T-cell (primary cell): Measurements from ENCODE around the gene ST6GALNAC2. TPM values are rescaled to one million over a fixed set of nuclear protein-coding genes. Genes with fewer than 3 reads are reported as not detected.

ENCODE experiments used
- ATAC-seq, 4 experiments: fragments of 200-7000 bp in 3 of 4; fragments of 150-1000 bp in 1 of 4; cut with Tn5 transposase; replicated peaks in 1 of 4; 1 replicate in 3 of 4; 2 replicates in 1 of 4; pipeline ENCODE4 v1.10.0; 2021; ENCODE audit warnings: moderate library complexity in 3 of 4, mild to moderate bottlenecking in 2 of 4, moderate number of reproducible peaks in 1 of 4
- CTCF ChIA-PET, 2 donors: fragments of 300-600 bp; sonication (Branson Sonifier 250); formaldehyde crosslinking; loops; one replicate each; lab custom pipeline; 2022; ENCODE audit warnings: antibody characterized with exemption in 2 of 2; lab: Charles Lee
- POLR2A ChIA-PET, 2 donors: fragments of 300-600 bp; sonication (Branson Sonifier 250); formaldehyde crosslinking; loops; one replicate each; lab custom pipeline; 2022; ENCODE audit warnings: antibody characterized with exemption in 2 of 2; lab: Charles Lee
- DNase-seq, 35 experiments: peaks; one replicate each; pipeline versions ENCODE4 v3.0.0 to v3.0.0-alpha.2; 2013 to 2023
- H3K27ac ChIP-seq: one replicate; pipeline ENCODE4 v1.5.1; 2013; ENCODE audit warnings: low read length
- H3K27me3 ChIP-seq, 2 experiments: replicated peaks in 1 of 2; 1 replicate in 1 of 2; 2 replicates in 1 of 2; pipeline versions ENCODE4 v1.6.1 to v1.7.0; 2013; ENCODE audit warnings: low read length in 1 of 2, mixed read lengths in 1 of 2; ENCODE audit not compliant: control insufficient read depth in 2 of 2, insufficient read depth in 2 of 2; ENCODE audit errors: extremely low read depth in 1 of 2
- H3K36me3 ChIP-seq, 2 donors: 1 replicate in 1 of 2; 2 replicates in 1 of 2; pipeline versions ENCODE4 v1.6.1 to v1.7.0; 2013; ENCODE audit warnings: low read length in 1 of 2; ENCODE audit not compliant: control insufficient read depth in 2 of 2, insufficient read depth in 1 of 2; ENCODE audit errors: extremely low read depth in 1 of 2
- H3K4me1 ChIP-seq, 2 experiments: 1 replicate in 1 of 2; 2 replicates in 1 of 2; pipeline versions ENCODE4 v1.6.1 to v1.7.0; 2013; ENCODE audit warnings: low read length in 2 of 2, mixed read lengths in 1 of 2; ENCODE audit not compliant: insufficient read depth in 2 of 2, control insufficient read depth in 1 of 2; ENCODE audit errors: extremely low read depth in 1 of 2
- H3K4me3 ChIP-seq, 2 donors: 1 replicate in 1 of 2; 2 replicates in 1 of 2; pipeline versions ENCODE4 v1.5.1 to v1.7.0; 2013; ENCODE audit warnings: mild to moderate bottlenecking in 2 of 2, low read length in 1 of 2, moderate library complexity in 1 of 2; ENCODE audit not compliant: control insufficient read depth in 1 of 2; ENCODE audit errors: extremely low read depth in 1 of 2
- H3K9me3 ChIP-seq: 2 replicates; pipeline ENCODE4 v1.7.0; 2013
- H3K27ac Mint-ChIP-seq, 2 donors: one replicate each; pipeline ENCODE4 v1.8.0; 2020 to 2021; ENCODE audit warnings: mild to moderate bottlenecking in 2 of 2, mixed read lengths in 2 of 2
- H3K27me3 Mint-ChIP-seq, 2 donors: one replicate each; pipeline ENCODE4 v1.8.0; 2021 to 2022; ENCODE audit warnings: mixed read lengths in 2 of 2
- H3K36me3 Mint-ChIP-seq: one replicate; pipeline ENCODE4 v1.8.0; 2021; ENCODE audit warnings: mixed read lengths
- H3K4me1 Mint-ChIP-seq, 3 donors: one replicate each; pipeline ENCODE4 v1.8.0; 2020 to 2022; ENCODE audit warnings: mixed read lengths in 3 of 3, mild to moderate bottlenecking in 1 of 3
- H3K4me3 Mint-ChIP-seq, 3 donors: one replicate each; pipeline ENCODE4 v1.8.0; 2020 to 2022; ENCODE audit warnings: mild to moderate bottlenecking in 3 of 3, mixed read lengths in 3 of 3, moderate library complexity in 3 of 3
- H3K9me3 Mint-ChIP-seq, 3 donors: one replicate each; pipeline ENCODE4 v1.8.0; 2020 to 2022; ENCODE audit warnings: mixed read lengths in 3 of 3
- WGBS: methylation state at CpG from one replicate; pipeline ENCODE4 v1.1.5; 2013; ENCODE audit warnings: missing lambda C conversion rate; ENCODE audit not compliant: insufficient coverage; 5-methylcytosine and 5-hydroxymethylcytosine counted together
- total RNA-seq, 35 experiments: library from RNA in 6 of 35; stranded (reverse) in 6 of 35; fragments of 120-200 nt in 1 of 35; gene quantifications; one replicate each; pipeline versions ENCODE4 v1.2.1 to v1.2.4 and lab custom pipeline; 2013 to 2026

Gene ST6GALNAC2
- total RNA-seq, 5 donors from 2014 or later (not counting 1 experiment from before 2014, with no cell fraction given), result 0.55 to 4.7 (median 2.1) TPM

DNA sequence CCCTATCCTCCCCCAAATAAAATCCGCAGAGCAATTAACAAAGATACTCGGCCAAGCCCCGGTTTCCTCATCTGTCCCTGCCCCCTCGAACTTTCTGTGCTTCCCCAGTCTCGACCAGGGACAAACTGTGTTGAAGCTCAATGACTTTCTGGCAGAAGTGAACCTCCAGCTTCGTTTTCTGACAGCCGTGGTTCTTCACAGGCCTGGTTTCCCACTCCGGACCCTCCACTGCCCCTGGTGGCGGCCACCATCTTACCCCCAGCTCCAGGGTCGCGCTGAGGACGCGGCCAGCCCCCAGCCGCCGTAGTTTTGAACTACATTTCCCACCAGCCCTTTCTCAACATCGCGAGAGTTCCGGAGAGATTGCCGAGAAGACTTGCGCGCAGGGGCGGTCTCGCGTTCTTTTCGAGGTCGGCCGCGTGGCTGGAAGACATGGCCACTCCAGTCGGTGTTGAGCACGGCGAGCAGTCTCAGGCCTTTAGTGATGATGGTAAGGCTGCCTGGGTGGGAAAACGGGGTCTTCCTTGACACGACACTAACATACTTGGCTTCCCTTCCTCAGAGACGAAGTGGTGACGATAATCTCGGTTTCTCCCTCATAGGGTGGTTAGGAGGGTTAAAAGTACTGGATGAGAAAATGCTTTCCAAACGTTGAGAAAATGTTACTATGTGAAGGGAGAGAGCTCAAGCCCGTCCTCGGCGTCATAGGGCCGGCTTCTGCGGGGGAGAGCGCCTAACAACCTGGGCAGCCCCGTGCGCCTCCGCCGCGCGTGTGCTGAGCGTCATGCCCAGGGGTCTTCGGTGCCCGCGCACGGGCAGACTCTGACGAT lies 28.1 kb downstream of the ST6GALNAC2 start:
- peak; percentile 83 to 96 (median 90) for DNase-seq
- peaks cover 42 to 66% (median 59%) of the 10 kb centered on the region in 3 donors for H3K4me1 Mint-ChIP-seq
- no peaks in the 10 kb centered on the region for H3K9me3 ChIP-seq
- CTCF ChIA-PET, result interaction anchor here (0.6 to 2.2 kb wide), 15 partner anchors 10 to 195 kb away, joined by 3 to 10 read pairs (median 4); partner anchors contain the start of gene ST6GALNAC2 (in 1 of the 2)
- peaks cover 15% of the 10 kb centered on the region for H3K36me3 Mint-ChIP-seq
- WGBS, result under 1% methylated on average over 37 of the region's 55 CpGs
- no peaks in the 10 kb centered on the region for H3K27me3 Mint-ChIP-seq
- H3K4me3 ChIP-seq, result peak overlapping the region; percentile 83 to 87
- H3K9me3 Mint-ChIP-seq, result no peaks in the 10 kb centered on the region
- peak overlapping the region; percentile 97 to 98 for H3K27ac Mint-ChIP-seq
- peak; percentile 84 to 94 (median 88) for ATAC-seq
- peaks cover 12 to 15% of the 10 kb centered on the region in 2 donors for H3K36me3 ChIP-seq
- peak overlapping the region; percentile 97 for H3K27ac ChIP-seq
- POLR2A ChIA-PET, result interaction anchor here (0.6 to 0.8 kb wide), 3 partner anchors 11 to 113 kb away, joined by 3 read pairs; no protein-coding TSS in a partner anchor
- H3K4me3 Mint-ChIP-seq, result peak overlapping the region; percentile 95 to 98 (median 96)
- no peaks in the 10 kb centered on the region for H3K27me3 ChIP-seq
- H3K4me1 ChIP-seq, result peaks cover 19 to 49% of the 10 kb centered on the region in 2 experiments

DNA sequence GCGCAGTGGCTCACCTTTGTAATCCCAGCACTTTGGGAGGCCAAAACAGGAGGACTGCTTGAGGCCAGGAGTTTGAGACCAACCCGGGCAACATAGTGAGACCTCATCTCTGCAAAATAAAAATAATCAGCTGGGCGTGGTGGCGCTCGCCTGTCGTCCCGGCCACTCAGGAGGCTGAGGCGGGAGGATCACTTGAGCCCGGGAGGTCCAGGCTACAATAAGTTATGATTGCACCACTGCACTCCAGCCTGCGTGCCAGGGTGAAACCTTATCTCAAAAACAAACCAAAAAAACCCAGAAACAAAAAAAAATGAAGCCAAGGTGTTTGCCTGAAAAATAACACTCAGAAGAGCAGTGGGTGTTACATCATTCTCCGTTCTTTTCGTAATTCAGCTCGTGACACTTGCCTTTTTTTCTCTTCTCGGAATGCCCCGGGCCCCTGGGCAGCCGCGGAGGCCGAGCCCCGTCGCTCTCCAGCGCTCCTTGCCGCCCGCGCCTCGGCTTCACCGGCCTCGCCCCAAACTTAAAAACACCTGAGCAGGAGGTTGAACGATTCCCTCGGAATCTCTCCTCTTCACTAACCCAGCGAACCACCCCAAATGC lies 28.8 kb downstream of the ST6GALNAC2 start:
- Histone ChIP-seq H3K9me3 (no peaks in the 10 kb centered on the region), H3K36me3 (peaks cover 8% of the 10 kb centered on the region in 2 donors), H3K4me3 (peak overlapping the region; percentile 83 to 87), H3K4me1 (peaks cover 19 to 42% of the 10 kb centered on the region in 2 experiments), H3K27me3 (no peaks in the 10 kb centered on the region), H3K27ac (peak overlapping the region; percentile 97)
- Mint-ChIP-seq H3K36me3 (peaks cover 12% of the 10 kb centered on the region), H3K4me3 (peak overlapping the region; percentile 95 to 98 (median 96)), H3K27ac (peak overlapping the region; percentile 97 to 98), H3K4me1 (peaks cover 41 to 62% (median 56%) of the 10 kb centered on the region in 3 donors), H3K27me3 (no peaks in the 10 kb centered on the region), H3K9me3 (no peaks in the 10 kb centered on the region)
- ChIA-PET CTCF (interaction anchor here (0.6 to 2.2 kb wide), 13 partner anchors 11 to 1288 kb away, joined by 3 to 10 read pairs (median 4); partner anchors contain the start of gene ST6GALNAC2 (in 1 of the 2)), POLR2A (interaction anchor here in 1 of 2 donors (0.6 to 0.8 kb wide), 2 partner anchors 67 to 114 kb away, joined by 3 read pairs; no protein-coding TSS in a partner anchor)
- DNase-seq, result peak in 30 of 35 experiments; percentile 19 to 84 (median 46)
- peak; percentile 14 to 62 (median 30) for ATAC-seq
- 33% methylated on average over 29 of the region's 30 CpGs for WGBS

DNA sequence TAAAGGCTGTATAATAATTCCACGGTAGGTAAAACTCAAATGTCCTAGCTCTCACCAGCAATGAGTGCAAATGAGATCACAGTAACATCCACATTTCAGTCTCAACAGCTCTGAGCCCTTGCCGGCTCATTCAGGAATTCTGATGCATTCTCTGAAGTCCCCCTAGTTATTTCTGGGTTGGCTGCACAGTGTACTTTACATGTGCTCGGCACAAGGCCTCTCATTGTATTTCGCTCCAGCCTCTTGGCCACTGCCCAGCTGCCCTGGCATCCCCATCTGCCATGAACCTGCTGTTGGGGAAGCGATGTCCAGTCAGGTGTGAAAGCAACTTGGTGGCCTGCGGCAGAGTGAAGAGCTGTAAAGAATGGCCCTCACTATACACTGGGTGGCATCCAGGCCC lies 31.5 kb downstream of the ST6GALNAC2 start:
- Mint-ChIP-seq H3K4me3 (no peak overlapping the region), H3K36me3 (no peaks in the 10 kb centered on the region), H3K27ac (no peak overlapping the region), H3K9me3 (no peaks in the 10 kb centered on the region), H3K27me3 (no peaks in the 10 kb centered on the region), H3K4me1 (peaks cover 29 to 39% (median 32%) of the 10 kb centered on the region in 3 donors)
- H3K9me3 ChIP-seq, result no peaks in the 10 kb centered on the region
- ChIA-PET POLR2A (no interaction called here), CTCF (interaction anchor here in 1 of 2 donors (0.5 to 0.6 kb wide), 2 partner anchors 125 to 226 kb away, joined by 3 to 4 read pairs; no protein-coding TSS in a partner anchor)
- H3K27ac ChIP-seq, result no peak overlapping the region
- DNase-seq, result no peak
- ATAC-seq, result no peak
- no peak overlapping the region for H3K4me3 ChIP-seq
- H3K36me3 ChIP-seq, result no peaks in the 10 kb centered on the region
- no peaks in the 10 kb centered on the region for H3K27me3 ChIP-seq
- WGBS, result 75% methylated on average over 5 of the region's 6 CpGs
- peaks cover 14 to 18% of the 10 kb centered on the region in 2 experiments for H3K4me1 ChIP-seq

DNA sequence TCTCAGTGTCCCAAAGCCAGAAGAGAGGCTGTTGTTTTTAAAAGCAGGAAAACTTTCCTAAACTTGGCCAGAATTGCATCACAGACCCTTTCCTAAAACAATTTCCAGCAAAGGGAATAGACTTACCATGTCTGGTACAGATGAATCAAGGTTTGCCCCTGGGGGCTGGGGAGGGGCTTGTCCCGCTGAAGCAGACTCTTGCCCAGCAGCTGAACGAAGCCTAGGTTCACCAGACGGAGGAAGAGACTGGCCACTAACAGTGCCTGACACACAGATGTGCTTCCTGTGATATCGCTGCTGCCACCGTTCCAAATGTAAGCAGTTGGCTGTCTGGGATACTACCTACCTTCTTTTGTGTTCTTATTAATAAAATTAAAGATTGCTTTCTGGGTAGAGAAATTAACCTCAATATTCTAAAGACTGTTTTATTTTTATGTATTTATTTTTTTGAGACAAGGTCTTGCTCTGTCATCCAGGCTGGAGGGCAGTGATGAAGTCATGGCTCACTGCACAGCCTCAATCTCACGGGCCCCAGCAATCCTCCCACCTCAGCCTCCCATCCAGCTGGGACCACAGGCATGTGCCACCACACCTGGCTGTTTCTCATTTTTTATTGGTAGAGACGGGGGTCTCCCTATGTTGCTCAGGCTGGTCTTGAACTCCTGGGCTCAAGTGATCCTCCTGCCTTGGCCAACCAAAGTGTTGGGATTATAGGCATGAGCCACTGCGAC lies 32.3 kb downstream of the ST6GALNAC2 start:
- Histone ChIP-seq H3K4me1 (peaks cover 6 to 12% of the 10 kb centered on the region in 2 experiments), H3K9me3 (no peaks in the 10 kb centered on the region), H3K27ac (no peak overlapping the region), H3K36me3 (no peaks in the 10 kb centered on the region), H3K27me3 (no peaks in the 10 kb centered on the region), H3K4me3 (no peak overlapping the region)
- ATAC-seq, result no peak
- H3K27ac Mint-ChIP-seq, result no peak overlapping the region
- no peaks in the 10 kb centered on the region for H3K9me3 Mint-ChIP-seq
- H3K36me3 Mint-ChIP-seq, result no peaks in the 10 kb centered on the region
- no peaks in the 10 kb centered on the region for H3K27me3 Mint-ChIP-seq
- ChIA-PET CTCF (interaction anchor here in 1 of 2 donors (0.5 kb wide), 1 partner anchor 227 kb away, joined by 3 read pairs; no protein-coding TSS in a partner anchor), POLR2A (no interaction called here)
- no peak for DNase-seq
- no peak overlapping the region for H3K4me3 Mint-ChIP-seq
- 52% methylated on average over 3 of the region's 8 CpGs for WGBS
- peaks cover 21 to 31% (median 24%) of the 10 kb centered on the region in 3 donors for H3K4me1 Mint-ChIP-seq

DNA sequence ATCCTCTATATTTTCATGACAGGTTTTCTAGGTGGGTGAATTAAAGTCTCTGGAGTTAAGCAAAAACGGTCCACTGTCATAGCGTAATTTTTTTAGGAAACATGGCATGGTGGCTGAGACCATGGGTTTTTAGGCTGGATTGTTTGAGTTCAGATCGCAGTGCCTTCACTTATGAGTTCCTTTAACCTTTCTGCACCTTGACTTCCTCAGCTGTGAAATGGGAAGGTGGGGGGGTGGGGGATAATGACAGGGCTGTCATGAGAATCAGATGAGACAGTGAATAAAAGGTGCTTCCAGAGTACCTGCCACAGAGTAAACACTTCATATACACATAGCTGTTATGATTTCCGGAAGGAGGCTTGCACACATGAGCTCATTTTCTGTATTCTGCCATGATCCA lies 34.0 kb downstream of the ST6GALNAC2 start:
- Mint-ChIP-seq H3K27ac (no peak overlapping the region), H3K4me1 (peaks cover 4 to 17% (median 10%) of the 10 kb centered on the region in 3 donors), H3K4me3 (no peak overlapping the region), H3K27me3 (no peaks in the 10 kb centered on the region), H3K36me3 (no peaks in the 10 kb centered on the region), H3K9me3 (no peaks in the 10 kb centered on the region)
- DNase-seq (no peak), ATAC-seq (no peak)
- CTCF ChIA-PET, result interaction anchor here (0.5 to 0.6 kb wide), 2 partner anchors 9 to 88 kb away, joined by 3 to 4 read pairs; no protein-coding TSS in a partner anchor
- H3K27me3 ChIP-seq, result no peaks in the 10 kb centered on the region
- H3K9me3 ChIP-seq, result no peaks in the 10 kb centered on the region
- POLR2A ChIA-PET, result no interaction called here
- no peaks in the 10 kb centered on the region for H3K36me3 ChIP-seq
- 95% methylated on average over 3 of the region's 4 CpGs for WGBS
- H3K4me1 ChIP-seq, result peaks cover 0 to 10% of the 10 kb centered on the region in 2 experiments
- no peak overlapping the region for H3K4me3 ChIP-seq
- H3K27ac ChIP-seq, result no peak overlapping the region
